ENCODE data around the gene LKAAEAR1. TPM values are rescaled to one million over a fixed set of nuclear protein-coding genes. Genes with fewer than 3 reads are reported as not detected.
"Not testable (repeated sequence)": the region's sequence is repeated elsewhere in the genome, so short reads cannot be mapped to it uniquely, and the experiment has no call there.

The LKAAEAR1 gene
- total RNA-seq, 1 donor from 2014 or later = not detected

DNA sequence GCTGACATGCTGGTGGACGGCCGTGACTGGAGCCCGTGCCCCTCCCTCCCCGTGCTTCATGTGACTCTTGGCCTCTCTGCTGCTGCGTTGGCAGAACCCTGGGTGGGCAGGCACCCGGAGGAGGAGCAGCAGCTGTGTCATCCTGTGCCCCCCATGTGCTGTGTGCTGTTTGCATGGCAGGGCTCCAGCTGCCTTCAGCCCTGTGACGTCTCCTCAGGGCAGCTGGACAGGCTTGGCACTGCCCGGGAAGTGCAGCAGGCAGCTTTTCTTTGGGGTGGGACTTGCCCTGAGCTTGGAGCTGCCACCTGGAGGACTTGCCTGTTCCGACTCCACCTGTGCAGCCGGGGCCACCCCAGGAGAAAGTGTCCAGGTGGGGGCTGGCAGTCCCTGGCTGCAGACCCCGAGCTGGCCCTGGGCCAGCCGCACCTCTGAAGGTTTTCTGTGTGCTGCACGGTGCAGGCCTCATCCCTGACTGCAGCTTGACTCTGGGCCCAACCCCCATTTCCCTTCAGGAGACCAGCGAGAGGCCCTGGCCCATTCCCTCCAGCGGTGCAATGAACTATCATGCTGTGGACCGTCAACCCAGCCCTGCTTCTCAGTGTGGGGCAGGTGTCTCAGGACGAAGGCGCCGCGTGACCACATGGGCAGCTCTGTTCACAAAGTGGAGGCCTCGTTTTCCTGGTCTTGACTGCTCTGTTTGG lies 15.0 kb upstream of the LKAAEAR1 start:
- DNase-seq (ENCODE audit: low spot score) = no peak

DNA sequence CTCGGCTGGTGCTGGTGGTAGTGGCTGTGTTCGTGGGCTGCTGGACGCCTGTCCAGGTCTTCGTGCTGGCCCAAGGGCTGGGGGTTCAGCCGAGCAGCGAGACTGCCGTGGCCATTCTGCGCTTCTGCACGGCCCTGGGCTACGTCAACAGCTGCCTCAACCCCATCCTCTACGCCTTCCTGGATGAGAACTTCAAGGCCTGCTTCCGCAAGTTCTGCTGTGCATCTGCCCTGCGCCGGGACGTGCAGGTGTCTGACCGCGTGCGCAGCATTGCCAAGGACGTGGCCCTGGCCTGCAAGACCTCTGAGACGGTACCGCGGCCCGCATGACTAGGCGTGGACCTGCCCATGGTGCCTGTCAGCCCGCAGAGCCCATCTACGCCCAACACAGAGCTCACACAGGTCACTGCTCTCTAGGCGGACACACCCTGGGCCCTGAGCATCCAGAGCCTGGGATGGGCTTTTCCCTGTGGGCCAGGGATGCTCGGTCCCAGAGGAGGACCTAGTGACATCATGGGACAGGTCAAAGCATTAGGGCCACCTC lies 14.3 kb upstream of the LKAAEAR1 start:
- no peak for DNase-seq (ENCODE audit: low spot score)

DNA sequence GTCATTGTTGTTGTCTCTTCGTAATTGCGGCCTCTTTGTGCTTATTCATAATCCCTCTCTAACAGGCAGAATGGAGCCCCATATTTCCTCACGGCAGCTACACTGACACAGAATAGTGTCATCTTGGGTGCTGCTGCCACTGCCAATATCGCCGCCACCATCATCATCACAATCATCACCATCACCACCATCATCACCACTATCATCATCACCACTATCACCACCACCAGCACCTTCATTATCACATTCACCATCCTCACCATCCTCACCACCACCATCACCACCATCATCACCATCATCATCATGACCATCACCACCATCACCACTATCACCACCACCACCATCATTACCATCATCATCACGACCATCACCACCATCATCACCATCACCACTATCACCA lies 12.3 kb upstream of the LKAAEAR1 start:
- no peak for DNase-seq (ENCODE audit: low spot score)

DNA sequence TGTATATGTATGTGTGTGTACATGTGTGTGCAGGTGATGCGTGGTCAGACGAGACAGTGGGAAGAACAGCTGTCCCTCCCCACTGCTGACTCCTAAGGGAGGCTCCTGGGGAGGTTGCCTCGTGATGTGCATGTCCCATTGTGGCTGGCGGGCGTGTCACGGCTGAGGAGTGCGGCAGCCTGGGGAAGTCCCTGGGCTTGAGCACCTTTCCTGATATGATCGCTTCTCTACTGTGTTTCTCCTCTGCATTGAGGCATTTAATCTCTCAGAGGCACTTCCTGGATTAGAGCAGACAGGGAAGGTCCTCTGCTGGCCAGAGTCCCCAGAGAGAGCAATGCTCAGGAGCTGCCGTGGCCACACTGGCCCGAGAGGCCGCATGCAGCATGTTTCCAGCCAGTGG lies 11.7 kb upstream of the LKAAEAR1 start:
- DNase-seq (ENCODE audit: low spot score) = no peak

DNA sequence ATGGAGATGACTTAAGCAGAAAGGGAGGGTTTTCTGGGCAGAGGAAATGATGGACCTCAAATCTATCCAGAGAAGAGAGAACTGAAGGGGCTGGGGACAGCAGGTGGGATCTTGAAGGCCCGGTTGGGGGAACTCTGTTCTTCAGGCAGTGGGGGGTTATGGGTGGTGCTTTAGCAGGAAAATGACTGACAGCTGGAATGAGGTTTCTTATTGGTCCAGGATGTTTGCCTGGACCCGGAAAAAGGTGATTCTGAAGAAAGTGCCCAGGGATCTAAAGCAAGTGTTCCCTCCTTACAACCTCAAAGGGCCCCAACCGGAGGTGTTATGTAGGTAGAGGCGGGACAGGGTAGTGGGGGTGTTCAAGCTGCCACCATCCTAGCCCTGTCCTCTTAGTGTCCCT lies 11.3 kb upstream of the LKAAEAR1 start:
- no peak for DNase-seq (ENCODE audit: low spot score)

DNA sequence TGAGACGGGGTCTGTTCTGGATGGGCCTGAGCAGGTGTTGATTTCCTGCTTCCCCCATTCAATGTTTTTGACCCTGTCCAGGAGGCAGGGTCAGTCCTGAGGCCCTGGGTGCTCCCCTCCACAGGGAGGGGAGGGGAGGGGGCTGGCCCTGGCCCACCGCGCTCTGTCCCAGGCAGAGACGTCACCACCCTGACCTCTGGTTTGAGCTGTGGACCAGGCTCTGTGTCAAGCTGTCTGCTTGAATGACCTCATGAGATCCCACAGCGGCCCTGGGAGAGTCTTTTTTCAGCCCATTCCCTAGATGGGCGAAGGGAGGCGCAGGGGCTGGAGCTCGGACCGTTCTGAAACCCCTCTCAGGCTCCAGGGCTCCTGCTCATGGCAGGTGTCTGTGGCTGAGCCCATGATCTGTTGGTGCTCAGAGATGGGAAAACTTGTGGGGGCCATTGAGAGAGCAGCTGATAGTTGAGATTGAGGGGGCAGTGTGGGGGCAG lies 8.9 kb upstream of the LKAAEAR1 start:
- DNase-seq (ENCODE audit: low spot score) = no peak

DNA sequence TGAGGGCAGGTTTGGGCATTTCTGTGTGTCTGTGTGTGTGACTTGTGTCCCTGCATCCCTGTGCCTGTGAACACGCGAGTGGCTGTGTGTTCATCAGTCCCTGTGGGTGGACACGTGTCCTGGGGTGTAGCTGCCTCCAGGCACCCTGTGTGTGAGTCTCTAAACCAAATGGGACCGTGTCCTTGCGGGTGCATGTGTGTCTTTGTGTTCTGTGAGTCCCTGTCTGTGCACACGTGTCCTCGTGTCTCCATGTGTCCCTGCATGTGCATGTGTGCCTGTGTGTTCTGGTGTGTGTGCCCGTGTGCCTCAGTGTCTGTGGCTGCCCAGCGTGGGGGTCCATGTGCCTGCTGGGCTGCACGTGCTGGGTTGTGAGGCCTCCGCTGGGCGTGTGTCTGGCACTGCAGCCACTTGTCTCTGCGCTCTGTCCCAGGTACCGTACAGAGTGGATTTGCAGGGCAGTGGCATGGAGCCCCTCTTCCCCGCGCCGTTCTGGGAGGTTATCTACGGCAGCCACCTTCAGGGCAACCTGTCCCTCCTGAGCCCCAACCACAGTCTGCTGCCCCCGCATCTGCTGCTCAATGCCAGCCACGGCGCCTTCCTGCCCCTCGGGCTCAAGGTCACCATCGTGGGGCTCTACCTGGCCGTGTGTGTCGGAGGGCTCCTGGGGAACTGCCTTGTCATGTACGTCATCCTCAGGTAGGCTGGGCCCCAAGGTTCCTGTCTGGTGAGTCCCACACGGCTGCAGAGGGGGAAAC lies 8.2 kb upstream of the LKAAEAR1 start:
- no peak for DNase-seq (ENCODE audit: low spot score)

DNA sequence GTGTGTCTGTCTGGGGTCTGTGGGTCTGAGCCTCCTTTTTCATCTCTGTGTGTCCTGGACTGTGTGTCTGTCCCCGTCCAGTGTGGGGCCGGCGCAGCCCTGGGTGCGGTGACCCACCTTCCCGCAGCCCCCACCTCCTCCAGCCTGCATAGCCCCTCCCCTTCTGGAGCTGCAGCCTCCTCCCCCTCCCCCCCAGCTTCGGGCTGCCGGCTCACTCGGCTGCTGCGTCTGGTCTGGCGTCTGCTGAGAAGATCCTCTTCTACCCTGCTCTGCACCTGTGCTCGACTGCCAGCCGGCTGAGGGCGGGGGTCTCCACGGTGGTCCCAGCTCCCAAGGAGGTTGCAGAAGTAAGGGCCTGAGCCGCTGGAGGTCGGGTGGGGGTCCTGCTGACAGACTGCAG lies 7.6 kb upstream of the LKAAEAR1 start:
- no peak for DNase-seq (ENCODE audit: low spot score)

DNA sequence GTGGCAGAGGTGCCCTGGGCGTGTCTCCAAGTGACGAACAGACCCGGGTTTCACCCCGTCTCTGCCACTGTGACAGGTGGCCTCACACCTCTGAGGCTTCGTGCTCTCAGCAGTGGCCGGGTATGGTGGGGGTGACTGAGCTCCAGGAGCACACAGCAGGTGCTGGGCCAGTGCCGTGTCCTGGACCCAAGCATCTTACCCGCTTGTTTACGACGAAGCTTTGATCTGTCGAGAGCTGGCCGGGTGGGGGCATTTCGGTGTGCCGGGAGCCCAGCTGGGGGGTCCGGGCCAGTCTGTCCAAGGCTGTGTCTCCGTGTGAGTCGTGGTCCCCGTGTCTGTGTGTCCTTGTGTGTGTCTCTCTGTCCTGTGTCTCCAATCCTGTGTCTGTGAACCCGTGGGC lies 7.1 kb upstream of the LKAAEAR1 start:
- no peak for DNase-seq (ENCODE audit: low spot score)

DNA sequence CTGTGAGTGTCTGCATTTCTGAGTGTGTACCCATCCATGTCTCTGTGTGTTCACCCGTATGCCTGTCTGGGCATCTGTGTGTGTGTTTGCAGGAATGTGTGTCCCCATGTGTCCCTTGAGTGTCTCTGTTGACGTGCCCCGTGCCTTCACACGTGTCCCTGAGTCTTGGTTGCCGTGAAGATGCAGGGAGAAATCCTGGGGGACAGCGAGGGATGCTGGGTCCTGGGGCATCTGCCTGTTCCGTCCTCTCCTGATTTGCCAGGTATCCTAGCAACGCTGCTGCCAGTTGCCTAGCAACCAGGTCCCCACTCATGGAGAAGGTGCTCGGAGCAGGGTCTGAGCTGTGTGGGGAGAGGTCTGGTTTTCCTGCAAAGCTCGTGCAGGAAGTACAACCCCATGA lies 6.0 kb upstream of the LKAAEAR1 start:
- DNase-seq (ENCODE audit: low spot score) = no peak

DNA sequence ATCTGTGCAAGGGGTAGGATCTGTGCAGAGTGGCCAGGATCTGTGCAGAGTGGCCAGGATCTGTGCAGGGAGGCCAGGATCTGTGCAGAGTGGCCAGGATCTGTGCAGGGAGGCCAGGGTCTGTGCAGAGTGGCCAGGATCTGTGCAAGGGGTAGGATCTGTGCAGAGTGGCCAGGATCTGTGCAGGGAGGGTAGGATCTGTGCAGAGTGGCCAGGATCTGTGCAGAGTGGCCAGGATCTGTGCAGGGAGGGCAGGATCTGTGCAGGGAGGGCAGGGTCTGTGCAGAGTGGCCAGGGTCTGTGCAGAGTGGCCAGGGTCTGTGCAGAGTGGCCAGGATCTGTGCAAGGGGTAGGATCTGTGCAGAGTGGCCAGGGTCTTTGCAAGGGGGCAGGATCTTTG lies 4.4 kb upstream of the LKAAEAR1 start:
- DNase-seq (ENCODE audit: low spot score) = not testable (repeated sequence)

DNA sequence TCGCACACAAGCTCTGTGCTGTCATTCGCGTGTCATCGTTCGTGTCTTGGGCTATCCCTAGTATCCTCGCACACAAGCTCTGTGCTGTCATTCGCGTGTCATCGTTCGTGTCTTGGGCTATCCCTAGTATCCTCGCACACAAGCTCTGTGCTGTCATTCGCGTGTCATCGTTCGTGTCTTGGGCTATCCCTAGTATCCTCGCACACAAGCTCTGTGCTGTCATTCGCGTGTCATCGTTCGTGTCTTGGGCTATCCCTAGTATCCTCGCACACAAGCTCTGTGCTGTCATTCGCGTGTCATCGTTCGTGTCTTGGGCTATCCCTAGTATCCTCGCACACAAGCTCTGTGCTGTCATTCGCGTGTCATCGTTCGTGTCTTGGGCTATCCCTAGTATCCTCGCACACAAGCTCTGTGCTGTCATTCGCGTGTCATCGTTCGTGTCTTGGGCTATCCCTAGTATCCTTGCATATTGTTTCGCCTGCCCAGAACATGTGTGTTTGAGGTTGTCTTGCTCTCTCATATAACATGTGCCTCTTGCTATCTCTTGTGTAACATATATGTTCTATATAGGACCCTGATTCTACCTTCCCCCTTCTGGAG lies 3.1 kb upstream of the LKAAEAR1 start:
- not testable (repeated sequence) for DNase-seq (ENCODE audit: low spot score)

DNA sequence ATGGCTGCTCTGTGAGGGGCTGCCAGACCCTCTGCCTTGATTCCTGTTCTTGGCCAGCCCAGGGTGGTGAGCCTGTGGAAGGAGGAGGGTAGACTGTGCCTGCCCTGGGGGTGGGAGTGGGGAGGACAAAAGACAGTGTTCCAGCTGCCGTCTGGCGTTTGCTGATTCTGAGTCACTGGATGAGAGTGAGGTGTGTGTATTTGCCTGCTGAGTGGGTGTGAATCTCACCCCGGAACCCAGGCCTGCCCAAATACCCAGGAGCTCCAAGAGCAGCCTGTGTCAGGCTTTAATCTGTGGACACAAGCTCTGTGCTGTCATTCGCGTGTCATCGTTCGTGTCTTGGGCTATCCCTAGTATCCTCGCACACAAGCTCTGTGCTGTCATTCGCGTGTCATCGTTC lies 2.6 kb upstream of the LKAAEAR1 start:
- no peak for DNase-seq (ENCODE audit: low spot score)

DNA sequence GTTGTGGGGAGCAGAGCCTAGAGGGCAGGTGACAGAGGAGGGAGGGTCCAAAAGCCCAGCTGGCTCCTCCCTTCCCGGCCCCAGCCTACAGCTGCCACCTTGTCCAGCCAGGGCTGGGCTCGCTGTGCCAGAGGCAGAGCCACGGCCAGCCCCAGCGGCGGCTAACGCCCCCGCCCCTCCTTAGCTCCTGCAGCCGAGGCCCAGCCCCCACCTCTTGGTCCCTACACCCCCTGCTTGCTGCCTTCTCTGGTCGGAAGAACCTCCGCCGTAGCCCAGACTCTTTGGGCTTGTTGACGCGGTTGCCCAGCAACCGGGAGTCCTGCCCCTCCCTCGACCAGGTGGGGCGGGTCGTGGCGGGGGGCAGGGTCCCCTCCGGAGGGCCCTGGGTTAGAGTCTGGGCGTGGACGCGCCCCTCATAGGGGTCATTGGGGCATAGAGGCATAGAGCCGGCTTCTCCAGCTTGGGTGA lies 521 bp upstream of the LKAAEAR1 start:
- no peak for DNase-seq (ENCODE audit: low spot score)

DNA sequence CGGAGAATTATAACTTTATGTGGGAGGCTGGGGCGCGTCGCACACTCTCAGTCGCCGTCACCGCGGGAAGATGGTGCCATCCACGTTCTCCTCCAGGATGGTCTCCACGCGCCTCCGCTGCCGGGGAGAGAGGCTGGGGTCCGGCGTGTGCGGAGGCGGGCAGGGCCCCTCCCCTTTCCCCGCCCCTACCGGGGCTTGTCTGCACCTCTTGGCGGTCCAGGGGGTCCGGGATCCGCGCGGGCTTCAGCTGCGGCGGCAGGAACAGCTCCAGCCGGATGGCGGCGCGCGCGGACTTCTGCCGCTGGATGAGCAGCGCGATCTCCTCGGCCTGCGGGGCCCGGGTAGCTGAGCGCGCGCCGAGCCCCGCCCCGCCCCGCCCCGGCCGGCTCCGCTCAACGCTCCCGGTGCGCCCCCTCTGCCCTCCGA lies 807 bp downstream of the LKAAEAR1 start:
- DNase-seq (ENCODE audit: low spot score) = no peak

DNA sequence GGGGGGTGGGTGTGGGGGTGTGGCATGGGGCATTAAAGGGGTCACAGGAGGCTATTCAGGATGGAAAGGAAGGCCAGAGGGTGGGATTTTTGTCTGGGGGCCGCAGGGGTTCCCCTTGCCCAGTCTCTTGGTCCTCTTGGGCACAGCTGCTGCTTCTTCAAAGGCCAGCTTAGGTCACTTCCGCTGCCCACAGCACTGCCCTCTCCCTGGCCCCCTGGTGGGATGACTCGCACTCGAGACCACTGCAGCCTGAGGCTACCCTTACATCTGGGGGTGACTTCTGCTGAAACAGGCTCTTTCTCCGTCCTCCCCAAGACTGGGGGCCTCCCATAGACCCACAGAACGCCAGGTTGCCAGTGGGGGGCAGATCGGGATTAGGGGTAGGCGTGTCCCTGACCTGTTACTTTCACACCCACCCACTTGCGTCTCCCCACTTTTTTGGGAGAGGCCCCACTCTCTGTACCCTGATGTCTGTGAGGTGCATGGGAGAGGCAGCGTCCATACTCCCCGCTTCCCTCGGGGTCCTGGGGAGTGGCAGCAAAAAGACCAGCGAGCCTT lies 1.3 kb downstream of the LKAAEAR1 start:
- no peak for DNase-seq (ENCODE audit: low spot score)

DNA sequence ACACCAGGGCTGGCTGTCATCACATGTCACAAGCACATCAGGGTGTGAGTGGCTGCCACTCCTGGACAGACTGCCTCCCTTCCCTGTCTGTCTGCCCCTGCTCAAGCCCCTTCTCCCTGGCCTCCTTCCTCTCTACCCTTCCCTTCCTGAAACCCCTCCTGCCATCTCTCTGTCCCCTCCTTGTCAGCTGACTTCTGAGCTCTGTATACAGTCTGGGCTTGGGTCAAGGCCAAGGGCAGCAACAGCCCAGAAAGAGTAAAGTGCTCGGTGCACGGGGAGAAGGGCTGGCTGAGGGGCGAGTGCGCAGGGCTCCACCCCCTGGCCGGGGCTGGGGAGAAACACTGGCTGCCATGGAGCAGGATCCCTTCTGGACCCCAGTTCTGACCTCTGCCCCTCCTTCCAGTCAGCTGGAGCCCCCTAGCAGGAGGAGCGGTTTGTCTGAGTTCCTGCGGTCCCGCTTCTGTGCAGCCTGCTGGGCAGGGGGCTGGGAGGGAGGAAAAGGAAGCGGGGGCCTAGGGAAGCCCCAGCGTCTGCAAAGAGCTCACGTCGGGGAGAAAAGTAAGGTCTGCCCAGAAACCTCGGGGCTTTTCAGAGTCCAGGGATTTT lies 2.0 kb downstream of the LKAAEAR1 start:
- DNase-seq (ENCODE audit: low spot score) = no peak

DNA sequence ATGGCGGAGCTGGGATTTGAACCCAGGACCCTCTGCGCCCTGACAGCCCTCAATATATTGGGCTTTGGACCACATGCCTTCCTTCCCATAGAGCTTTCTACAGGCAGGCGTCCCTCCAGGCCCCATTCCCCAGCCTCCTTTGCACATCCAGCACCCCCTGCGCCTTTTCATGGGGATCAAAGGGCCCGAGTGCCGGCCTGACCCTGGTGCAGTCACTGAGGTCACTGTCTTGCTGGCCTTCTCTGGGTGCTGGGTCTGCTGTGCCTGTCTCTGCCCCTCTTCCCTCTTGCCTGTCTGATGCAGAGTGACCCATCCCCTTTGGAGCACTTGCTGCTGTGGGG lies 2.6 kb downstream of the LKAAEAR1 start:
- DNase-seq (ENCODE audit: low spot score) = no peak

DNA sequence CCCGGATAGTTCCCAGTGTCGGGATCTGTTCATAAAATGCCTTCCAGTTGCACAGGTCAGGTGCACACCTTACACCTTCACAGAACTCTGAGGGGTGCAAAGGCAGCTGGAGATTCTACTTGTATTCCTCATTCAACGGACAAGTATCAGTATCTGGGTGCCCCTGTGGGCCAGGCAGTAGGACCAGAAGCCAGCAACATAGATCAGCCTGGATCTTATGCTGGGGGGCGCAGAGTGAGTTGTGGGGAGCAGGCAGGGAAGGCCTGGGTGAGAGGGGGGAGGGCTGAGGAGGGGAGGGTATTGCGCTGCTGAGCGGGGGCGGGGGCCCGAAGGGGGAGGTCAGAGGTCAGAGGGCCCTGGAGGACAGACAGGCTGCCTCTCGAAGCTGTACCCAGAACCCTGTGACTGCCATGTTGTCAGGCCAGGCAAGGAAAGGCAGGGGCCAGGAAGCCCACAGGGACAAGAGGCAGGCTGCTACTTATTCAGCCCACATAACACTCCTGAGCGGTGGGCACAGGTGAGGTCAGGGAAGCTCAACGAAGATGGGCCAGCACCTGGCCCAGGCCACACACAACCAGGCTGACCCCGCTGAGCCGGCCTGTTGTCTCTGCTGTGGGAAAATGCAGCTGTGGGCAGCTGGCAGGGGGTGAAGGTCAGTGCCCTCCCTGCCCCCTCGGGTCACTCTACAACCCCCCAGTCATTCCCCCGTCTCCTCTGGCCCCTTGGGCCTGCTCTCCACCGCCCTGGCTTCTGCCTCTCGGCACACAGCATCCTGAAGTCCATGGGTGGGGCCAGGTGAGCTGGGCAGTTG lies 3.2 kb downstream of the LKAAEAR1 start:
- no peak for DNase-seq (ENCODE audit: low spot score)

DNA sequence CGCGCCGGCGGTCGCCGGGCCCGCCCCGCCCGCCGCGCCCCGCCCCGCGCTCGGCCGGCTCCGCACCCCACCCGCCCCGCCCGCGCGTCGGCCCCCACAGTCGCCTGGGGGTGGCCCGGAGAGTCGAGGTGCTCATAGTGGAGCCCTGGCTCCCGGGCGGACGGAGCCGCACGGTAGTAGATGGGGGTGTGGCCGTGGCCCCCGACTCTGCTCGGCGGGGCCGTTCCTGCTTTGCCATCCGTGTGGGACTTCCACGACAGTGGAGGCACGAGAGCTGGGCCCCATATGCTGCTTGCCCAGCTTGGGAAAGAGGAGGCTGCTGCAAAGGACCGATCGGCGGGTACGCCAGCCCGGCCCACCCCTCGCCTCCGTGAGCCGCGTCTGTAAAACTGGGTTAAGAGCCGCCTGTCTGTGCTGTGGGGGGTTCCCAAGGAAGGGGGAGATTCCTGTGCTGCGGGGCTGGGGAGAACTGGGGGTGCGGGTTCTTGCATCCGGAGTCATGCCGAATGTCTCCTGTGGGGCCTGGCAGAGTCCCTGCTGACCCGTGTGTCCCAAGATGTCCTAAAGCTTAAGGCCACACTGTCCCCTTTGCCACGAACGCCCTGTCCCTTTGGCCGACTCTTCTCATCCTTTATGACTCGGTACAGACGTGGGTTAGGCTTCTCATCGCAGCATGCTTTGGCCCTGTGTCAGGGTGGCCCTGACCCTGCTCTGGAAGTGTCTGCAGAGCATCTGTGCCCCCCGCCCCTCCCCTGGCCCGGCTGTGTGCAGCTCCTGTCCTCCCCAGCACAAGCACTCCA lies 4.0 kb downstream of the LKAAEAR1 start, which contains the start of gene OPRL1:
TSS of gene OPRL1 (plus strand) at position 70 of the 800 bp plus-strand sequence. CDS start 12,639 bp downstream, outside the sequence.
- DNase-seq (ENCODE audit: low spot score) = no peak

Data from mesenteric fat pad (tissue), 1 donor.